ENCODE results near the gene ATP2C2.
"Not testable (repeated sequence)": the region's sequence is repeated elsewhere in the genome, so short reads cannot be mapped to it uniquely, and the experiment has no call there.

Gene ATP2C2

DNA sequence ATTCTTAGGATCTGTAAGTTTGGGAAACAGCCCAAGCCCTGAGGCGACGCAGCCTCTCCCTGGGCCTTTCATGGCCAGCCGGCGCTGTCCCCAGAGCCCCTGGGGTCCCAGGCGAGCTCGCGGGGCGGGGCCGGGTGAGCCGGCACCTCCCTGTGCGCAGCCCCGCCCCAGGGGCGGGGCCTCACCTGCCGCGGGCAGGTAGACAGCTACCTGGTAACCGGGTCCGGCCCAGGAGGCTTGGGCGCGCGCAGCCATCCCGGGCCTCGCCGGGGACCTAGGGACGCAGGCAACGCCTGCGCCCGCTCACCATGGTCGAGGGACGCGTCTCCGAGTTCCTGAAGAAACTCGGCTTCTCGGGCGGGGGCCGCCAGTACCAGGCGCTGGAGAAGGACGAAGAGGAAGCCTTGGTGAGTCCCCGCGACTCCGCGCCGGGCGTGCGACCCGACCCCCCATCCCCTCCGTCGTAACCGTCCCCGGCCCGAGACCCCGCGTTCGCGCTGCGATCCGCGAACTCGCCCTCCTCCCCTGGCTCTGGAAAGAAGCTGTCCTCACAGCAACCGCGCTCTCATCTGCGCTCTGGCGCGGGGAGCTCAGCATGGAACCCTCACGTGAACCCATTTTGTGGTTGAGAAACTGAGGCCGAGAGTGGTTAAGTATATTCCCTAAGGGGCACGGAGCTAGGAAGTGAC lies at the start of gene ATP2C2:
Gene ATP2C2 (plus strand): TSS at position 231 of the 689 bp plus-strand sequence. CDS start 78 bp downstream, at position 309.
- no peak for DNase-seq

DNA sequence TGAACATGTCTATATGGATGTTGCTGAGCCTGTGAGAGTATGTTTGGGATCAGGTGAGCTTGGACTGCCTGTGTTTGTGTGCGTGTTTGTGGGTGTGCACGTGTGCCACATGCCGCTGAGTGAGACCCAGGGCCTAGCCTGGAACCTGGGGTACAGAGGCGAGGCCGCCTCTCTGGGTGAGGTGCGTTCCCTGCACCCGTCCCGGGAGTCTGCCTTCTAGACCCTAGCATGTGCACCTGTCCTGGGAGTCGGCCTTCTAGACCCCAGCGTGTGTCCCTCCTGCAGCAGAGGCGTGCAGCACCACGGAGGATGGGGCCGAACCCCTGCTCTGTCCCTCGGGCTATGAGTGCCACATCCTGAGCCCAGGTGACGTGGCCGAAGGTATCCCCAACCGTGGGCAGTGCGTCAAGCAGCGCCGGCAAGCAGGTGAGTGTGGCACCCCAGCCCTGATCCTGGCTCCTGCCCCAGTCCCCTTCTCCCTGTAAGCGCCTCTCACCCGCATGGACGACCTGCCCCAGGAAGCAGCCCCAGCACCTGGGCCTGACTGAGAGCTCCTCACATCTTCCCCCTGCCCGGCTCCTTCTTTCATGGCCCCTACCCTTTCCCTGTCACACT lies 49.1 kb upstream of the ATP2C2 start:
- no peak for DNase-seq

GRCh38 chr16:84320511-84320910 lies 47.8 kb upstream of the ATP2C2 start:
- DNase-seq: no peak

- no peak for DNase-seq
These were observed 46.4 kb upstream of the ATP2C2 start for GRCh38 chr16:84321932-84322331.

DNA sequence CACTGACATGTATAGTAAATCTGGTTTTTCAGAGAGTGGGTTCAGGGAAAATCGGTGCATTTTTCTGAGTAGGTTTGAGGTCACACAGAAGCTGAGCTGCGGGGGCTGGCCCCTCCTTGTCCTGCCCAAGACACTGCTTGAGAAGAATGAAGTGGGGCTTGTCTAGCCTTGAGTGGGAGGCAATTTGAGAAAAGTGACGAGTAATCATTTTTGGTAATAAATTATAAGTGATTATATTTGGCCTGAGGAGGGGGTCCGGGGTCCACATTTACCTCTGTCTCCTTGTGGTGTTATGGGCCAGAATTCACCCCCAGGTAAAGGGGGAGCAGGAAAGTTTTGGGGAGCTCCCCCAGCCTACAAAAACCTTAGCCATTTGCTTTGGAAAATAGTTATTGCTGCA lies 45.6 kb upstream of the ATP2C2 start:
- no peak for DNase-seq

- DNase-seq: no peak
These were observed 44.7 kb upstream of the ATP2C2 start for GRCh38 chr16:84323606-84324005.

DNA sequence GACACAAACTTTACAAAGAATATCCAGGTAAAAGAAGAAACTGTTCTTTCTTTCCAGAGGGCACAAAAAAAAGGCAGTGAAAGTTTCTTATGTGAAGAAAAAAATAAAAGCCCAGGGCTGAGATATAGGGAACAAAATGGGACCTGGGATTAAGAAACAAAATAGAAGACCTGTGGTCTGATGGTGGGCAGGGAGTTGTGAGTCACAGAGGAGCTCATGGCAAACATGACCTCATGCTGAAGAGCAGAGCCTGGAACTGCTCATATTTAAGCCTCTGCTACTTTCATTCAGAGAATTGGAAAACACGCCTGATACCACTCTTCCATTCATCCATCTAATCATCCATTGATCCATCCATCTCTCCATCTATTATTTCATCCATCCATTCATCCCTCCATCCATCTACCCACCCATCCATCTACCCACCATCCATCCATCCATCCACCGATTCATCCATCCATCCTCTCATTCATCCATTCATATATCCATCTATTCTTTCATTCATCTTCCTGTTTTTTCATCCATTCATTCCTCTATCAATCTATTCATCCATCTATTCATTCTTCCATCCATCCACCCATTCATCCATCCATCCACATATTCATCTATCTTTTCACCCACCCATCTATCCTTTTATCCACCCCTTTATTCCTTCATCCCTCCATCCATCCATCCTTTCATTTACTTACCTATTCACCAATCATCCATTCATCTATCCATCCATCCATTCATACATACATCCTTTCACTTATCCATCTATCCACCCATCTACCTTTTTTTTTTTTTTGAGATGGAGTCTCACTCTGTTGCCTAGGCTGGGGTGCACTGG lies 43.7 kb upstream of the ATP2C2 start:
- no peak for DNase-seq

GRCh38 chr16:84326545-84326944 lies 41.8 kb upstream of the ATP2C2 start:
- no peak for DNase-seq

DNA sequence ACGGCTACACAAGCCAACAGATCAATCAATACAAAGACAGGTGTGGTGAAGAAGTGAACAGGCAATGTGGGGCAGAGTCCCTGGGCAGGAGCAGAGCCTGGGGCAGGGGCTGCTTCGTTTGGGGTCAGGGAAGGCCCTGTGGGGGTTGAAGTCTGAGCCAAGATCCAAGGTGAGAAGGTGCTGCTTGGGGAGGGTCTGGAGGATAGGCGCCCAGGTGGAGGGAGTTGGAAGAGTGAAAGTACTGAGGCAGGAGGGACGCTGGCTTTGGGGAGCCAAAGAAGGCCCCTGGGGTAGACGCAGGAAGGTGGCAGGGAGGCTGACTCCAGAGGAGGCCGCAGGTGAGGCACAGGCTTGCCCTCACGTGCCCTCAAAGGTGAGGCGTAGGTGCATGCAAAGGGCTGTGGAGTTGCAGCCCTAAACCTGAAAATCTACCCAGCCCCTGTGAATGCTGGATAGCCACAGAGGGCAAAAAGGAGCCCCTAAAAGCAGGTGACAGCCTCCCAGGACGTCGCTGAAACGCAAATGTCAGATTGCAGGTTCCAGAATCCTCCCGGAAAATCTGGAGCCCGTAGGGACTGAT lies 40.3 kb upstream of the ATP2C2 start:
- no peak for DNase-seq

DNA sequence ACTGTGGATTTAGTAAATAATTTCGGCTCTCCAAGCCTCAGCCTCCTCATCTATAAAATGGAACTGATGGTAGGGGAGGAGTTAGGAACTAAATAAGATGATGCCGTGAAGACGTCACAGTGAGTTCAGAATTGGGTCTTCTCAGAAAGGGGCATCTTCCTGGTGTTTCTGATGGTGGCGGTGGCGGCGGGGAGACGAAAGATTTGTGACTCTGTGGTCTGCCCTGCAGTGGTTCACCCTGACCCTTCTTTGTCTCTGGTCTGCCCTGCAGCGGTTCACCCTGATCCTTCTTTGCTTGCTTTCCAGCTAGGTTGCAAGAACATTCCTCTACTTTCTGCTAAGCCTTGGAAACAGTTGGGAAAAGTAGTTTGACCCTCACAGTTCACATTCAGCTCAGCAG lies 39.3 kb upstream of the ATP2C2 start:
- no peak for DNase-seq

GRCh38 chr16:84329843-84330684 lies 38.3 kb upstream of the ATP2C2 start:
- DNase-seq: no peak

DNA sequence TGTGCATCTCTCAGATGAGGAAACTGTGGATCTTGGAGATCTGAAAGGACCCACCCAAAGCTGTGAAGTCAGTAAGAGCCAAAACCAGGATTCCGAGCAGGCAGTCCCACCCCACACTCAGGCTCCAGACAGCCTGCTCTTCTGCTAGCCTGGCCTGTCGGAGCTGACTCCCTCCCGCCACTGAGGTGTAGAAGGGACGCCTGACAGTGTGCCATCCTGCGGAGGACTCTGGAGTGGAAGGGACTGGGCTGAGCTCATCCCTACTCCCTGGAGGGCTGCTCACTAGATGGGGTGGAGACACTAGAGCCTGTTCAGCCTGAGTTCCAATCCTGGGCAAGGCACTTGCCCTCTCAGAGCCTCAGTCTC lies 37.7 kb upstream of the ATP2C2 start:
- no peak for DNase-seq

GRCh38 chr16:84331998-84332780 lies 36.1 kb upstream of the ATP2C2 start:
- no peak for DNase-seq

- DNase-seq: no peak
These were observed 35.2 kb upstream of the ATP2C2 start for GRCh38 chr16:84332975-84333684.

DNA sequence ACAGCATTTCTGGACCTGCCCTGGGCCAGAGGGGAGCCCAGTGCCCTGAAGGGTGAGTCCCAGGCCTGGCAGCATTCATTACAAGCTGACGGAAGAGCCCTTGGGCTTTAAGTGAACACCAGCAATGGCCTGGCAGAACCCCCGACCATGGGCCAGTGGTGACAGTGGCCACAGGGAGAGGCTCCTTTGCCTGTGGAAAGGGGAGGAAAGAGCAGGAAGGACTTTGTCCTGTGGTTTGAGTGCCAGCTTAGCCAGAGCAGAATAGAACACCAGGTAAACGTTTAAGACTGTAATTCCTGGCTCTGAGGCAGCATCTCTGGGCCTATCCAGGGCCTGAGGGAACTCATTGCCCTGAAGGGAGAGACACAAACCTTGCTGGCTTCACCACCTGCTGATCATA lies 34.3 kb upstream of the ATP2C2 start:
- no peak for DNase-seq

DNA sequence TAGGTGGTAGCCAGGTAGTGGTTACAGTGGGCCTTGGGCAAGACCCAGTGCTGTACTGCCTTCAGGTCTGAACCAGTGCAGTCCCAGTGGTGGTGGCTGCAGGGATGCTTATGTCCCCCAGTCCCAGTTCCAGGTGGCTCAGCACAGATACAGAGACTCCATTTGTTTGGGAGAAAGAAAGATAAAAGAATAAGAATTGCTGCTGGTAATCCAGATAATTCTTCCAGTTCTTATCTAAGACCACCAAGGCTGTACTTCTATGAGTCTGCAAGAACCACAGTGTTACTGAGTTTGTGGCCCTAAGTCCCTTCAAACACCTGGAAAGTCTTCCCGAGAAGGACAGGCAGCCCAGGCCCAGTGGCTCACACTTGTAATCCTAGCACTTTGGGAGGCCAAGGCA lies 33.9 kb upstream of the ATP2C2 start:
- DNase-seq: no peak

GRCh38 chr16:84337236-84337635 lies 31.1 kb upstream of the ATP2C2 start:
- not testable (repeated sequence) for DNase-seq

- DNase-seq: no peak
These were observed 29.0 kb upstream of the ATP2C2 start for GRCh38 chr16:84339311-84339710.

DNA sequence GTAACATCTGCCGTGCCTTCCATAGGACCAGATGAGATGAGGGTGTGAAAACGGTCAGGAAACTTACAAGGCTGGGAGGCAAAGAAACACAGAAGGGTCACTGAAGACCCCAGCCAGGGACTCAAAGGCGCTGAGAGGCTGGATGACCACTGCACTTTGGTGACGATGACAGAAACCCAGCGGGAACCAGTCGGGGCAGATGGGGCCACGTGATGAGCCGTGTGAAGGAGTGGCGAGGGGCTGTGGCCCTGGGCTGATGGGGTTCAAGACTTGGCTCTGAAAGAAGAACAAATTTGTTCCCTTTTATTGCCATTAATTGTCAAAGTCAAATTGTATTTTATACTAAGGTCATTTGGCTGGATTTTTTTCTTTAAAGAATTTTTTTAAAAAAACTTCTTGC lies 28.6 kb upstream of the ATP2C2 start:
- DNase-seq: no peak

- no peak for DNase-seq
These were observed 27.9 kb upstream of the ATP2C2 start for GRCh38 chr16:84340325-84341040.

All from NCI-H1436 treated with DMSO at 0.1 percent for 48 hours (cell line).